HepG2 (cell line): Measurements from ENCODE around the gene NSF.
"Not testable (repeated sequence)": the region's sequence is repeated elsewhere in the genome, so short reads cannot be mapped to it uniquely, and the experiment has no call there.

Source experiments
- CAMTA2 ChIP-seq: sonication (generic); formaldehyde crosslinking; IDR thresholded peaks from 2 replicates; pipeline ENCODE4 v1.4.0; 2020; ENCODE audit warnings: mild to moderate bottlenecking, missing genetic modification reagents, borderline replicate concordance
- CBFB ChIP-seq: sonication (generic); formaldehyde crosslinking; IDR thresholded peaks from 2 replicates; pipeline ENCODE4 v1.4.0; 2020; ENCODE audit warnings: missing genetic modification reagents
- CTCF ChIP-seq: sonication (generic); formaldehyde crosslinking; IDR thresholded peaks from 2 replicates; pipeline ENCODE4 v1.5.0; 2020; ENCODE audit warnings: mild to moderate bottlenecking, missing genetic modification reagents, moderate library complexity
- GABPA ChIP-seq, 2 experiments: IDR thresholded peaks; 2 replicates each; pipeline ENCODE4 v1.6.1; 2011 to 2016; ENCODE audit warnings: low read depth in 2 of 2, low read length in 1 of 2, missing biosample characterization in 1 of 2, missing genetic modification characterization in 1 of 2
- IRF2 ChIP-seq: IDR thresholded peaks from 2 replicates; pipeline ENCODE4 v1.6.1; 2018; ENCODE audit warnings: missing genetic modification reagents, missing compliant biosample characterization
- KLF9 ChIP-seq: IDR thresholded peaks from 2 replicates; pipeline ENCODE4 v1.6.1; 2016; ENCODE audit warnings: low read depth
- PAF1 ChIP-seq: IDR thresholded peaks from 2 replicates; pipeline ENCODE4 v1.6.1; 2016; ENCODE audit warnings: missing genetic modification reagents, missing compliant biosample characterization
- PAX8 ChIP-seq: sonication (generic); formaldehyde crosslinking; IDR thresholded peaks from 2 replicates; pipeline ENCODE4 v1.8.0; 2022; ENCODE audit warnings: mild to moderate bottlenecking, missing genetic modification reagents, borderline replicate concordance
- SMARCC2 ChIP-seq: fragments of 450-650 bp; IDR thresholded peaks from 2 replicates; pipeline ENCODE4 v1.6.1; 2017; ENCODE audit warnings: antibody characterized with exemption, mild to moderate bottlenecking
- TOE1 ChIP-seq: sonication (generic); formaldehyde crosslinking; IDR thresholded peaks from 2 replicates; pipeline ENCODE4 v1.4.0; 2020; ENCODE audit warnings: mild to moderate bottlenecking, missing genetic modification reagents
- ZNF335 ChIP-seq: sonication (generic); formaldehyde crosslinking; IDR thresholded peaks from 2 replicates; pipeline ENCODE4 v1.4.0; 2020; ENCODE audit warnings: missing genetic modification reagents
- ZNF777 ChIP-seq: sonication (generic); formaldehyde crosslinking; IDR thresholded peaks from 2 replicates; pipeline ENCODE4 v1.4.0; 2020; ENCODE audit warnings: missing genetic modification reagents
- TF ChIP-seq, protein P1 (sequence below): sonication (generic); formaldehyde crosslinking; IDR thresholded peaks from 2 replicates; pipeline ENCODE4 v1.4.0; 2020; ENCODE audit warnings: mild to moderate bottlenecking, missing genetic modification reagents
- TF ChIP-seq, protein P2 (sequence below): sonication (generic); formaldehyde crosslinking; IDR thresholded peaks from 2 replicates; pipeline ENCODE4 v1.4.0; 2020; ENCODE audit warnings: missing genetic modification reagents

- TF ChIP-seq KLF9 (CRISPR knock-in tag); TOE1 (CRISPR knock-in tag); CTCF (CRISPR knock-in tag); ZNF335 (CRISPR knock-in tag); GABPA (IDR thresholded peaks at IDR 0.05; ENCODE audit: low read depth, low read length); GABPA (CRISPR knock-in tag; IDR thresholded peaks at IDR 0.05; ENCODE audit: low read depth); PAF1 (CRISPR knock-in tag); CBFB (CRISPR knock-in tag); CAMTA2 (CRISPR knock-in tag); ZNF777 (CRISPR knock-in tag); PAX8 (CRISPR knock-in tag); IRF2 (CRISPR knock-in tag); SMARCC2: not testable (repeated sequence)
- TF ChIP-seq, protein P1, sequence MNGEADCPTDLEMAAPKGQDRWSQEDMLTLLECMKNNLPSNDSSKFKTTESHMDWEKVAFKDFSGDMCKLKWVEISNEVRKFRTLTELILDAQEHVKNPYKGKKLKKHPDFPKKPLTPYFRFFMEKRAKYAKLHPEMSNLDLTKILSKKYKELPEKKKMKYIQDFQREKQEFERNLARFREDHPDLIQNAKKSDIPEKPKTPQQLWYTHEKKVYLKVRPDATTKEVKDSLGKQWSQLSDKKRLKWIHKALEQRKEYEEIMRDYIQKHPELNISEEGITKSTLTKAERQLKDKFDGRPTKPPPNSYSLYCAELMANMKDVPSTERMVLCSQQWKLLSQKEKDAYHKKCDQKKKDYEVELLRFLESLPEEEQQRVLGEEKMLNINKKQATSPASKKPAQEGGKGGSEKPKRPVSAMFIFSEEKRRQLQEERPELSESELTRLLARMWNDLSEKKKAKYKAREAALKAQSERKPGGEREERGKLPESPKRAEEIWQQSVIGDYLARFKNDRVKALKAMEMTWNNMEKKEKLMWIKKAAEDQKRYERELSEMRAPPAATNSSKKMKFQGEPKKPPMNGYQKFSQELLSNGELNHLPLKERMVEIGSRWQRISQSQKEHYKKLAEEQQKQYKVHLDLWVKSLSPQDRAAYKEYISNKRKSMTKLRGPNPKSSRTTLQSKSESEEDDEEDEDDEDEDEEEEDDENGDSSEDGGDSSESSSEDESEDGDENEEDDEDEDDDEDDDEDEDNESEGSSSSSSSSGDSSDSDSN (CRISPR knock-in tag) = not testable (repeated sequence)
- TF ChIP-seq, protein P2, sequence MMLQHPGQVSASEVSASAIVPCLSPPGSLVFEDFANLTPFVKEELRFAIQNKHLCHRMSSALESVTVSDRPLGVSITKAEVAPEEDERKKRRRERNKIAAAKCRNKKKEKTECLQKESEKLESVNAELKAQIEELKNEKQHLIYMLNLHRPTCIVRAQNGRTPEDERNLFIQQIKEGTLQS (CRISPR knock-in tag) = not testable (repeated sequence)
These were observed 56.8 kb downstream of the NSF start for GRCh38 chr17:46647251-46647650.
